Measurements from ENCODE around the gene CHD9.

GRCh38 chr16:53370827-53371226 is 316.0 kb downstream of the CHD9 start:
- TF ChIP-seq CTCF (IDR thresholded peaks at IDR 0.05; ENCODE audit: low read length): no peak
- no peak for TF ChIP-seq EZH2 (optimal IDR thresholded peaks at IDR 0.05; ENCODE audit: low read depth, low read length)
- no peak for TF ChIP-seq EZH2phosphoT487 (IDR thresholded peaks at IDR 0.05; ENCODE audit: low read length)

Measured in MM.1S (cell line).